Activated T-cell treated with anti-CD3 and anti-CD28 coated beads, Interleukin-2, amount 50 U/mL, for 48 hours (primary cell): ENCODE results near the gene ZBTB33.

Experiments used
- DNase-seq, 2 experiments: peaks; one replicate each; pipeline ENCODE4 v3.0.0-alpha.2; 2020

ZBTB33 gene

GRCh38 chrX:120269373-120270035, 18.9 kb downstream of the ZBTB33 start:
- DNase-seq: no peak

GRCh38 chrX:120270567-120270966, 20.0 kb downstream of the ZBTB33 start:
- no peak for DNase-seq

- no peak for DNase-seq
These were observed 20.6 kb downstream of the ZBTB33 start for GRCh38 chrX:120271218-120271617.

- no peak for DNase-seq
These were observed 23.5 kb downstream of the ZBTB33 start for GRCh38 chrX:120274145-120274544.

- DNase-seq: no peak
These were observed 24.3 kb downstream of the ZBTB33 start for GRCh38 chrX:120274958-120275357.

- no peak for DNase-seq
These were observed 30.5 kb downstream of the ZBTB33 start for GRCh38 chrX:120281021-120281624.

GRCh38 chrX:120281761-120282160, 31.1 kb downstream of the ZBTB33 start:
- no peak for DNase-seq

GRCh38 chrX:120282697-120283096, 32.1 kb downstream of the ZBTB33 start:
- DNase-seq: no peak

GRCh38 chrX:120286733-120287512, 36.3 kb downstream of the ZBTB33 start:
- no peak for DNase-seq

GRCh38 chrX:120287513-120288112, 37.0 kb downstream of the ZBTB33 start:
- DNase-seq: no peak

- no peak for DNase-seq
These were observed 39.5 kb downstream of the ZBTB33 start for GRCh38 chrX:120290107-120290506.

- no peak for DNase-seq
These were observed 40.6 kb downstream of the ZBTB33 start for GRCh38 chrX:120291211-120291610.

- no peak for DNase-seq
These were observed 42.4 kb downstream of the ZBTB33 start for GRCh38 chrX:120293015-120293414.

GRCh38 chrX:120294651-120295050, 44.0 kb downstream of the ZBTB33 start:
- no peak for DNase-seq

- no peak for DNase-seq
These were observed 47.3 kb downstream of the ZBTB33 start for GRCh38 chrX:120297923-120298322.

GRCh38 chrX:120299928-120300327, 49.3 kb downstream of the ZBTB33 start:
- no peak for DNase-seq

- DNase-seq: no peak
These were observed 50.9 kb downstream of the ZBTB33 start for GRCh38 chrX:120301497-120301896.

- no peak for DNase-seq
These were observed 51.3 kb downstream of the ZBTB33 start for GRCh38 chrX:120301960-120302359.

- DNase-seq: peak; percentile 30 to 35
These were observed 51.8 kb downstream of the ZBTB33 start for GRCh38 chrX:120302434-120302833.

GRCh38 chrX:120304256-120304655, 53.6 kb downstream of the ZBTB33 start:
- no peak for DNase-seq

GRCh38 chrX:120305531-120306141, 55.0 kb downstream of the ZBTB33 start:
- DNase-seq: no peak

GRCh38 chrX:120306630-120307029, 56.0 kb downstream of the ZBTB33 start:
- DNase-seq: no peak
